SK-N-MC (cell line): ENCODE data around the gene NDUFS8.
"Not testable (repeated sequence)": the region's sequence is repeated elsewhere in the genome, so short reads cannot be mapped to it uniquely, and the experiment has no call there.

Experiments used
- EZH2 ChIP-seq: fragments of 200-600 bp; sonication (generic); IDR thresholded peaks from one replicate; pipeline ENCODE4 v1.6.1; 2017; ENCODE audit warnings: antibody characterized with exemption
- POLR2AphosphoS5 ChIP-seq: IDR thresholded peaks from 2 replicates; pipeline ENCODE4 v1.6.1; 2012; ENCODE audit warnings: mild to moderate bottlenecking, low read depth, low read length, borderline replicate concordance

- not testable (repeated sequence) for TF ChIP-seq POLR2AphosphoS5, EZH2
Observed at GRCh38 chr11:67995129-67995528, 35.4 kb upstream of the NDUFS8 start.
